HG02571 (cell line): ENCODE results near the gene COL21A1.

Source experiments
- ATAC-seq: cut with Tn5 transposase; IDR thresholded peaks from one replicate; pipeline ENCODE4 v1.9.1; 2021; ENCODE audit warnings: mild to moderate bottlenecking, moderate library complexity; ENCODE audit not compliant: unreplicated experiment

The COL21A1 gene

DNA sequence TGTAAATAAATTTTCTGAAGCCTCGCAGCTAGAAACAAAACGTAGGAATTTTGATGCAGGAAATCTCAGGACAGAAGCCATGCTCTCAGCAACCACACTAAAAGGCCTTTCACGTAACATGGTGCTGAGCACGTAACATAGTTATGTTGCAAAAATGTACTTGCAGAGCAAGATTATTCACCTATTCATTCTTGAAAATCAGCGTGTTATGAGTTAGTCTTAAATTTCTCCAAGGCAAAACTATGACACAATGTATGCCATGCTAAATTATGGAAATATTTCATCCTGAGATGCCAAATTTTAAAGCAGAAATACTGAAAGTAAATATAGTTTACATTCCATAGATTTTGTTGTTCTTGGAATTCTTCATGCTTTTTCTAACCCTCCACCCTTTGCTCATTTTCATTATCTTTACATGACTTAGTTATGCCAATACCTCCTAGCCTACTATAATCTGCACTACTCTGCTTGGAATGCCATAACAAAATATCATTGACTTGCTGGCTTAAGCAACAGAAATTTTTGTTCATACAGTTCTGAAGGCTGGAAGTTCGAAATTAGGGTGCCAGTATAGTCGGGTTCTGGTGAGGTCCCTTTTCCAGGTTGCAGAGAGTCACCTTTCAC lies 192.2 kb downstream of the COL21A1 start:
- no peak for ATAC-seq

DNA sequence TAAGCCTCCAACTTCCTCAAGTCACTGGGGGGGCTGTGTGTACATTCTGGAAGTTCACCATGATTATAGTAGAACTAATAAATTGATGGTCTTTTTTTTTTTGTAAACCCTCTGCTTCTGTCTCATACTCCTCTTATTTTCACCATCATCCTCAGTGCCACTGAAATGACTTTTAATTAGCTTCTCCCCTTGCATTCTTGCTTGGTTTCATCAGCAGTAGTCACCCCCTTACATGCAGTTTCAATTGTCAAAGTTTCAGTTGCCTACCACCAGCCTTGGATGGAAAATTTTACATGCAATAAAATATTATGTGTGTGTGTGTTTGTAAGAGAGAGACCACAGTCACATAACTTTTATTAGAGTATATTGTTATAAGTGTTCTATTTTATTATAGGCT lies 196.2 kb downstream of the COL21A1 start:
- ATAC-seq: no peak

DNA sequence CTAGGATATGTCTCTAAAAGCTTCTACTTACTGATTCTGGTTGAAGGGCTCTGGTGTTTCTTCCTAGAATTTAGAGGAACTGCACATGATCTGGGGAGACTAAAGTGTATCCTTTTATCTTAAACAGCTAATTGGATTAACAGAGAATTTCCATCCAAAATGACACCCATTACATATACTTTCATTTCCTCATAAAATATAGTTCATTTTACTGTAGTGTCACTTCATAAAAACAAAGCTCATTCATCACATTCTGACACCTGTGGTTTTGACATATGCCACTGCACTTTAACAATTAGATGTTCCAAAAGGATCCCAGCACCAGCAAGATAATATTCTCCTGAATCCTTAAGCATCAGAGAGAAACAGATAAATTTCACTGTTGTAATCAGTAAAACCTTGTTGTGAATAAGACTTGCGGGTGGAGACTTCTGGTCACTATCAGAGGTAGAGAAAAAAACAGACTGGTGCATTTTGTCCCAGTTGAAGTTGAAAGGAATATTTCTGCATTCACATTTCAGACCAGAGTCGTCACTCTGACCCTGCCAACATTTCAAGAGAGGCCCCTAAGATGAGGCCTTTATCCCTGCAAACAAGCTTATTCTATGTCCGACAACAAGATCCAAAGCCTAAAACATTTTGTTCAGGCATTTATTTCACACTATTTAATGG lies 196.7 kb downstream of the COL21A1 start:
- ATAC-seq: no peak

DNA sequence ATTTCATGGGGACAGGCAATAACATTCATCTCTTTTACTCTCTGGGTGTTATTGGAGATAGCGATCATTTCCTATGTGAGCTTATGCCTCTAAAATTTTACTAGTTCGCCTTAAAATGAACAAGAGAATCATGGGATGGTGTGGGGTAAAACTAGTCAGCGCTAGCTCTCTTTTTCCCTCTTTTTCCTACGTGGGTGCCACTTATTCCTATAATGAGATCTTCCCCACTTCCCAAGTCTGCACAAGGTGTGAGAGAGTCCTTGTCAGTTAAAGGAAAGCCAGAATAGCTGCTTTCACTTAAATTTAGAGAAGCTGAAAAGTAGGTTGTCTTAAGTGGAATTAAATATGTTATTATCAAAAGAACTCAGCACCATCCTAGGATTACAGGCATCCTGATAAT lies 198.8 kb downstream of the COL21A1 start:
- ATAC-seq: no peak

- no peak for ATAC-seq
Observed at GRCh38 chr6:56047931-56048540, 199.3 kb downstream of the COL21A1 start.

DNA sequence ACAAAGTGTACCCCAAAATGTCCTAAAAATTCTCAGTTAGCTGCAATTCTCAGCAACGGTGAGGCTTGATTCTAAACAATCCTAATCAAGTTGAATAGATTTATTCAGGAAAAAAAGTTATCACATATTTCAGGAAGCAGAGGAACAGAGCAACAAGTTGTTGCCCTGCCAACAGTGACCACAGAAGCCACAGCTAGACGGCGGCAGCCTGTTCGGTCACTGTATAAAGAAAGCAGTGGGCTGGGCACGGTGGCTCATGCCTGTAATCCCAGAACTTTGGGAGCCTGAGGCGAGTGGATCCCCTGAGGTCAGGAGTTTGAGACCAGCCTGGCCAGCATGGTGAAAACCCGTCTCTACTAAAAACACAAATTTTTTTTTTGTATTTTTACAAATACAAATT lies 200.8 kb downstream of the COL21A1 start:
- ATAC-seq: no peak

DNA sequence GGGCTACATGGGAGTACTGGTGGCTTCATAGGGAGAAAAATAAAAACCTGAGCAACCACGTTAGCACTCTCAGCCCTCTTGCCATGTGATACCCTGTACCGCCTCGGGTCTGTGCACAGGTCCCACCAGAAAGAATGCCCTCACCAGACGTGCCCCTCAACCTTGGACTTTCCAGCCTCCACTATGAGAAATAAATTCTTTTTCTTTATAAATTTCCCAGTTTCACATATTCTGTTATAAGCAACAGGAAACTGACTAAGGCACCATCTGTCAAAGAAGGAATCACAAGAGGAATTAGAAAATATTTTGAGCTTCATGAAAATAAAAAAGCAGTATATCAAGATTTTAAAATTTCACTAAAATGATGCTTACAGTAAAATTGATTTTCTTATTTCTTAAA lies 203.6 kb downstream of the COL21A1 start:
- no peak for ATAC-seq

GRCh38 chr6:56043076-56043475 lies 204.3 kb downstream of the COL21A1 start:
- ATAC-seq: no peak

DNA sequence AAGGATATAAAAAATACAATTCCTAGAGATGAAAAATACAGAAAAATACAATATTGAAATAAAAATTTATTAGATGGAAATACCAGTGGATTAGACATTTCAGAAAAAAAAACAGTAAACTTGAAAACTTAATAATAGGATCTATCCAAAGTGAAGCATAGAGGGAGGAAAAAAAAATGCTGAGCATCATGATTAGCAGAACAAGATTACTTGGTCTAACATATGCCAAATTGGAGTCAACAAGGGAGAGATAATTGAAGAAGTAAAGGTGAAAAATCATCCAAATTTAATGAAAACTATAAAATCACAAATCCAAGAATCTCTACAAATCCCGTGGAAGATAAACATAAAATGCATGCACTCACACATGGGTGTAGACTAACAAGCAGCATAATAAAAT lies 205.8 kb downstream of the COL21A1 start:
- no peak for ATAC-seq

DNA sequence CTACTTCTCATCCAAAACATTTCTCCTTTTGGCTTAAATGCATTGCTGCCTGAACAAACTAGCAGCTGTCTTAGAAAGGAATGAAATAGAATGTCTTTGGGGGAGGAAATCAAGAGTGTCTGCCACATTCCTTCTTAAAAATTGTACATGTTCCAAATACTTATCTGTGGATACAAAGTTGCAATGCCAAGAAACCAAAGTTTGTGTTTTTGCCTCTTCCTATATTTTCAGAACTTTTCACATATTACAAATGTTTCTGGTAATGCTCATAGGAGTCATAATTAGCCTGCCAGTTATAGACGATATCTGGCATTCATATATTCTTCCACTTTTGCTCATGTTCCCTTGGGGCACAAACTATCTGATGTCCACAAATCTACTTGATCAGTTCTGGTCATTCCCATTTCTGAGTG lies 206.5 kb downstream of the COL21A1 start:
- no peak for ATAC-seq

GRCh38 chr6:56040223-56040622 lies 207.2 kb downstream of the COL21A1 start:
- ATAC-seq: no peak

DNA sequence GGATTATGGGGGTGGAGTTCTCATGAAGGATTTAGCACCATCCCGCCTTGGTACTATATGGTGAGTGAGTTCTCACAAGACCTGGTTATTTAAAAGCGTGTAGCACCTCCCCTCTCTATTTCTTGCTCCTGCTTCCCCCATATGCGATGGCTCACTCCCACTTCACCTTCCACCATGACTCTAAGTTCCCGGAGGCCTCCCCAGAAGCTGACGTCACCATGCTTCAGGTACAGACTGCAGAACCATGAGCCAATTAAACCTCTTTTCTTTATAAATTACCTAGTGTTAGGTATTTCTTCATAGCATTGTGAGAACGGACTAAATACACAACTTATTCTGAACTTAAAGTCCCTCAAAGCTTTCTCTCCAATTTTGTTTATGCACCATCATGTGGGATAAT lies 208.6 kb downstream of the COL21A1 start:
- no peak for ATAC-seq

DNA sequence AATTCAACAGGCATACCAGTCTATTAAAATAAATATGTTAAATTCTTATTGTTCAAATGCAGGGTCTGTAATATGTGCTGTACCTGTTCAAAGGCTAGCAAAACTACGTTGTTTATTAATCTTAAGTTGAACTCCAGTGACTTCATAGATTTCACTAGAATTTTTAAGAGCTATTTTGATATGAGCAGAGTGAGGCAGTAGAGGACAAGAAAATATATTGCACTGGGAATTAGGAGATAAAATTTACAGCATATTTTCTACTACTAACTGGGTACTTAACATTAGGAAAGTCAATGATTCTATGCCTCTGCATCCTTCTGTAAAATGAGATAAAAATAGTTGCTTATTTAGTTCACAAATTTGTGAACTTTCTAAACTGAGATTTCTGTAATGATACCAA lies 209.8 kb downstream of the COL21A1 start:
- ATAC-seq: no peak

DNA sequence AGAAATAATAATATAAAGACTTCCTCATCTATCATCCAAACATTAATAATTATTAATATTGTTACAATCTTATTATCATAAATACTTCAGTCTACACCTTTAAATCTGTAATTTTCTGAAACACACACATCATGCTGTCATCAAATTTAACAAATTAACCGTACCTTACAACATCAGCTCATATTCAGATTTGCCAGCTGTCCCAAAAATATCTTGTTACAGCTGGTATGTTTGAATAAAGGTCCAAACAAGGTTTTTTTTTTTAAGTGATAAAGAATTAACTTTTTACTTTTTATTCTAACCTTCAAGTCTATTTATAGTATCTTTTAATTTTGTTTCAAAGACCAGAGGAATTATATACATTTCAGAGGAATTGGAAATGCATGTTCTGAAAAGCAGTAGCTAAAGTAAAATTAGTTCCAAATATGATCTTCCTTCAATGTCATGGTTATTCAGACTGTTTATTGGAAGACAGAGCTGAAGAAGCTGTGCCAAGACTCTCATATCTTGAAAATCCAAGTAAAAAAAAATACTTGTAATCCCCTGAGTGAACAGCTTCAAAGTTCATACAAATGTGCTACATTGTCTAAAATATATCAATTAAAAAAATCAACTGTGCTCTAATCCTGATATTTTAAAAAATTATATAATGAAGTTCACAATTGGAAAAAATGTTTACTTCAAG lies 210.3 kb downstream of the COL21A1 start:
- no peak for ATAC-seq

GRCh38 chr6:56033401-56033800 lies 214.0 kb downstream of the COL21A1 start:
- ATAC-seq: no peak

DNA sequence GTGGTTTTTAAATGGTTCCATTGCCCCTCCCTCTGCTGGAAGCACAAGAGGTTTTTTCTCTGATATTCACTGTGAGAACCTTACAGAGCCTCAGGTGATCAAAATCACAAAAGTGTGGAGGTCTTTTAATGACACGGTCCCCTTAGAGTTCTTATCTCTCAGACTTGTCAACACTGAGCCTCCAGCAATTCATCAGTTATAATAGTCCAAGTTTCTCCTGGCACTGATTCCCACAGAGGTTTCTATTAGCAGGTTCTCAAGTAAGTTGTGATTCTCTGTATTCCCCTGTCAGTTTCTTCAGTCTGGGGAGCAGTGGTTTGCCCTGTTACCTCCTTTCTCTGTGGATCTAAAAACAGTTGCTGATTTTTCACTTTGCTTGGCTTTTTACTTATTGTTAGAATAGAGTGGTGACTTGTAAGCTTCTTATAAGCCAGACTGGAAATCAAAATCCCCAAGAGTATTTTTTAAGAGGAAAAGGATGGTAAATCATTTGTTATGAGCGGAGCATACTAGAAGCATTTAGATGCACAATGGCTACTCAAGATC lies 214.6 kb downstream of the COL21A1 start:
- ATAC-seq: no peak

GRCh38 chr6:56027865-56028264 lies 219.5 kb downstream of the COL21A1 start:
- ATAC-seq: no peak

- ATAC-seq: no peak
Observed at GRCh38 chr6:56026455-56027180, 220.8 kb downstream of the COL21A1 start.

DNA sequence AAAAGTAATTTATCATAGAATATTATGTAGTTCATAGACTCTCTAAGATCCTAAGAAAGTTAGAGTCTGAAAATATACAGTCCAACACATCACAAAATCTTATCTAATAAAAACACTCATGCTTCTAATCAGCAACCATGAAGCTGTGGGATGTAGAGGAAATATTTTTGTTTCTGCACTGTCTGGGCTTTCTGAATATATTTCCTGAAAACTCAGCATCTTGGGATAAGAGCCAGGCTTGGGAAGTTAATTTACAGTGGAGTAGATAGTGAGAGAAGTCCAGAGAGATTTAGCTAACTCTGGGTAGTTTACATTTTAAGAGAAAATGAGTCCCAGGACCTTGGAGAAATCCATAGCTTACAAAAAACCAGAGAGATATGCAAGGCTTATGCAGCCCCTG lies 221.6 kb downstream of the COL21A1 start:
- no peak for ATAC-seq

GRCh38 chr6:56024931-56025330 lies 222.4 kb downstream of the COL21A1 start:
- ATAC-seq: no peak

DNA sequence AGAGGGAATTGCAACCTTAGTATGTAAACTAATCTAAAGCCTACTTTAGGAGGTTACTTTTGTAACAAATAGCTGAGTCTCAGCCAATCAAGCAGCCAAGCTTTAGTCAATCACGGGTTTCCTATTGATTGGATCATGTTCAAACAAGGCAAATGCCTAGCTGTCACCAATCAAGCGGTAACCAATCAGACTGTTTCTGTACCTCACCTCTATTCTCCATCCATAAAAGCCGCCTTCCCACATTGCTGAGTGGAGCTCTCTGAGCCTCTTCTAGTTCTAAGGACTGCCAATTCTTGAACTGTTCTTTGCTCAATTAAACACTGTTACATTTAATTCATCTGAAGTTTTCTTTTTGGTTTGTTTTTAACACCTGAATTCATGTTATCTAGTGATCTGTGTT lies 223.6 kb downstream of the COL21A1 start:
- ATAC-seq: no peak
